Measurements from ENCODE around the gene S100A12. TPM values are rescaled to one million over a fixed set of nuclear protein-coding genes. Genes with fewer than 3 reads are reported as not detected.

The S100A12 gene
- total RNA-seq, 4 donors from 2014 or later: not detected

- no peak overlapping the region for H3K4me3 ChIP-seq
- TF ChIP-seq POLR2AphosphoS5 (IDR thresholded peaks at IDR 0.05) (no peak), POLR2A (IDR thresholded peaks at IDR 0.05) (no peak), EP300 (IDR thresholded peaks at IDR 0.05; ENCODE audit: low read depth) (no peak), CTCF (IDR thresholded peaks at IDR 0.05) (no peak)
- no peaks in the 10 kb centered on the region for H3K36me3 ChIP-seq
- H3K9me3 ChIP-seq: no peaks in the 10 kb centered on the region
- intact Hi-C loops (cut with DNase I; ENCODE audit: low total_unique reads): no loop called here
- in situ Hi-C loops (cut with MboI; ENCODE audit: low pct_ligation_motif_present in 1 of 4, low pct_unique_long_range_greater_than_20kb in 1 of 4, low sequenced_read_pairs in 3 of 4): no loop called here
- WGBS, 2 donors (ENCODE audit: low coverage in 1 of 2): 36 to 46% methylated on average over 3 to 9 of the region's 9 CpGs
- no peak for DNase-seq
- H3K27ac ChIP-seq: no peak overlapping the region
- H3K27me3 ChIP-seq: peaks cover 10% of the 10 kb centered on the region
- H3K4me1 ChIP-seq: no peaks in the 10 kb centered on the region
Measured at GRCh38 chr1:153343811-153344717, 31.4 kb downstream of the S100A12 start.

- H3K27ac ChIP-seq: no peak overlapping the region
Measured at GRCh38 chr1:153343040-153343681, 32.3 kb downstream of the S100A12 start.

GRCh38 chr1:153342178-153342577 is 33.2 kb downstream of the S100A12 start:
- Histone ChIP-seq H3K9me3 (no peaks in the 10 kb centered on the region), H3K4me1 (no peaks in the 10 kb centered on the region), H3K27me3 (no peaks in the 10 kb centered on the region), H3K4me3 (no peak overlapping the region), H3K27ac (no peak overlapping the region), H3K36me3 (no peaks in the 10 kb centered on the region)
- TF ChIP-seq CTCF (IDR thresholded peaks at IDR 0.05): no peak
- no peak for TF ChIP-seq POLR2A (IDR thresholded peaks at IDR 0.05)
- no peak for TF ChIP-seq POLR2AphosphoS5 (IDR thresholded peaks at IDR 0.05)
- TF ChIP-seq EP300 (IDR thresholded peaks at IDR 0.05; ENCODE audit: low read depth): no peak
- intact Hi-C loops (cut with DNase I; ENCODE audit: low total_unique reads) (no loop called here), in situ Hi-C loops (cut with MboI; ENCODE audit: low pct_ligation_motif_present in 1 of 4, low pct_unique_long_range_greater_than_20kb in 1 of 4, low sequenced_read_pairs in 3 of 4) (no loop called here)
- WGBS, 2 donors (ENCODE audit: low coverage in 1 of 2): 65 to 81% methylated on average over 3 of the region's 3 CpGs
- no peak for DNase-seq

More at GRCh38 chr1:153343040-153343681, 32.3 kb downstream of the S100A12 start:
- 38 to 75% methylated on average over 2 to 5 of the region's 5 CpGs for WGBS, 2 donors (ENCODE audit: low coverage in 1 of 2)
- intact Hi-C loops (cut with DNase I; ENCODE audit: low total_unique reads): no loop called here
- no peaks in the 10 kb centered on the region for H3K4me1 ChIP-seq
- H3K4me3 ChIP-seq: no peak overlapping the region
- no peak for DNase-seq
- H3K9me3 ChIP-seq: no peaks in the 10 kb centered on the region
- in situ Hi-C loops (cut with MboI; ENCODE audit: low pct_ligation_motif_present in 1 of 4, low pct_unique_long_range_greater_than_20kb in 1 of 4, low sequenced_read_pairs in 3 of 4): no loop called here
- no peaks in the 10 kb centered on the region for H3K36me3 ChIP-seq
- peaks cover 8% of the 10 kb centered on the region for H3K27me3 ChIP-seq
- no peak for TF ChIP-seq CTCF (IDR thresholded peaks at IDR 0.05)
- TF ChIP-seq POLR2A (IDR thresholded peaks at IDR 0.05): no peak
- no peak for TF ChIP-seq EP300 (IDR thresholded peaks at IDR 0.05; ENCODE audit: low read depth)
- TF ChIP-seq POLR2AphosphoS5 (IDR thresholded peaks at IDR 0.05): no peak

- Histone ChIP-seq H3K4me3 (no peak overlapping the region), H3K27me3 (no peaks in the 10 kb centered on the region), H3K9me3 (no peaks in the 10 kb centered on the region), H3K27ac (no peak overlapping the region), H3K4me1 (no peaks in the 10 kb centered on the region), H3K36me3 (no peaks in the 10 kb centered on the region)
- in situ Hi-C loops (cut with MboI; ENCODE audit: low pct_ligation_motif_present in 1 of 4, low pct_unique_long_range_greater_than_20kb in 1 of 4, low sequenced_read_pairs in 3 of 4) (no loop called here), intact Hi-C loops (cut with DNase I; ENCODE audit: low total_unique reads) (no loop called here)
- no peak for DNase-seq
- WGBS, 2 donors (ENCODE audit: low coverage in 1 of 2): 96 to 100% methylated on average over 1 to 4 of the region's 4 CpGs
- TF ChIP-seq POLR2AphosphoS5 (IDR thresholded peaks at IDR 0.05) (no peak), POLR2A (IDR thresholded peaks at IDR 0.05) (no peak), EP300 (IDR thresholded peaks at IDR 0.05; ENCODE audit: low read depth) (no peak), CTCF (IDR thresholded peaks at IDR 0.05) (no peak)
Measured at GRCh38 chr1:153341431-153341934, 33.9 kb downstream of the S100A12 start.
